ENCODE data around the gene TP53I3.
"Not testable (repeated sequence)": the region's sequence is repeated elsewhere in the genome, so short reads cannot be mapped to it uniquely, and the experiment has no call there.

The TP53I3 gene, protein sequence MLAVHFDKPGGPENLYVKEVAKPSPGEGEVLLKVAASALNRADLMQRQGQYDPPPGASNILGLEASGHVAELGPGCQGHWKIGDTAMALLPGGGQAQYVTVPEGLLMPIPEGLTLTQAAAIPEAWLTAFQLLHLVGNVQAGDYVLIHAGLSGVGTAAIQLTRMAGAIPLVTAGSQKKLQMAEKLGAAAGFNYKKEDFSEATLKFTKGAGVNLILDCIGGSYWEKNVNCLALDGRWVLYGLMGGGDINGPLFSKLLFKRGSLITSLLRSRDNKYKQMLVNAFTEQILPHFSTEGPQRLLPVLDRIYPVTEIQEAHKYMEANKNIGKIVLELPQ

DNA sequence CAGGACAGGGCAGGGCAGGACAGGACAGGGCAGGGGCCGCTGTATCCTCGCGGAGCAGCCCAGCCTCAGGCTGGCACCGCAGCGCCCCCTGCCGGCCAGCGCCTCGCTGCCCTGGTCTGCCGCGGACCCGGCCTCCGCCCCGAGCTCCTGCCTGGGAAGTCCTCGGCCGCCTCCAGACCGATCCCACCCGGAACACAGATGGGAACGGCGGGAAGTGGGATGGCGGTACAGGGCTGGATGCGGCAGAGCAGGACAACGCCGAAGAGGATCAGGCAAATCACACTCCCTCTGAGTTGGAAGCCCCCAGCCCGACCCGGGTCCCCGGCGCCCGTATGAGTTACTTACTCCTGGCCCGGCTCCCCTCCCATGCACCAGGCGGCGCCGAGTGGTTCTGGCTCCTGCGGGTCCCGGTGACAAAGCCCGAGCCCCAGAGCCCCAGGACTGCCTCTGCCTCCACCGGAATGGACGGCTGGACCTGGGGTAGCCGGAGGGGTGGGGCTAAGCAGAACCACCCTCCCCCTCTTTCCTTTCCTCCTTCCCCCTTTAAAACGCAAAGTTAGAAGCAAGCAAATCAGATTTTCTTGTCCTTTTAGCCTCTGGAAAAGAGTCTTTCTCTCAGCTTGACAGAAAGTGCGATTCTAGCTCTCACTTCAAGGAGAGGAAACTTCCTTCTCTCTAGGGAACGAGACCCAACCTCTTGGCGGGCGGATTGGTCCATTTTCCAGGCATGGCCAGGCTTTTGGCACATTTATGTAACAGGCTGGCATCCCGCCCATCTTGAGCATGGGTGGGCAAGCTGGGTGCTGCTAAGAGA lies at the start of gene TP53I3:
Gene TP53I3 (minus strand): TSS at position 449 of the 814 bp plus-strand sequence. CDS start 508 bp downstream, outside the sequence.
- peak; percentile 77 to 84 for DNase-seq (ENCODE audit: low read depth in 2 of 2)

DNA sequence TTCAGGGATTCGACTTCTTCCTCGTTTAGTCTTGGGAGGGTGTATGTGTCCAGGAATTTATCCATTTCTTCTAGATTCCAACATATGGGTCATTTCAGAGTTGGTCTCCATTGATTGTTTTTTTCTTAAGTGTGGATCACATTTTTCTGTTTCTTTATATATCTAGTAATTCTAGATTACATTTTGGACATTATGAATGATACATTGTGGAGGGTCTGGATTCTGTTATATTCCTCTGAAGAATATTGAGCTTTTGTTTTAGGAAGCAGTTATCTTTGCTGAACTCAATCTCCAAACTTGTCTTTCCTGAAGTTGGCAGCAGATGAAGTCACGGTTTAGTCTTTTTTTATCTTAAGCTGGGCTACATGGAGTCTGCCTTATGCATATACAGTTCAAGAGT lies 47.9 kb upstream of the TP53I3 start:
- no peak for DNase-seq (ENCODE audit: low read depth in 2 of 2)

DNA sequence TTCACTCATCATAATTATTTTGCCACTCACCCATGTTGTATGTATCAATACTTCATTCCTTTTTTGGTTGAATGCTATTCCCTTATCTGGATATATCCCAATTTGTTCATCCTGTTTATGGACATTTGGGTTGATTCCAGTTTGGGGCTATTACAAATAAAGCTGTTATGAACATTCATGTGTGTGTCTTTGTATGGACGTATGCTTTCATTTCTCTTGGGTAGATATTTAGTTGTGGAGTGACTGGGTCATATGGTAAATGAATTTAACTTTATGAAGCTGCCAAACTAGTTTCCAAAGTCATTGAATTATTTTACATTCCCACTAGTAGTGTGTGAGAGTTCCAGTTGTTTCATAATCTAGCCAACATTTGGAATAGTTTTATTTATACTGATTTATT lies 41.3 kb upstream of the TP53I3 start:
- DNase-seq (ENCODE audit: low read depth in 2 of 2), result no peak

DNA sequence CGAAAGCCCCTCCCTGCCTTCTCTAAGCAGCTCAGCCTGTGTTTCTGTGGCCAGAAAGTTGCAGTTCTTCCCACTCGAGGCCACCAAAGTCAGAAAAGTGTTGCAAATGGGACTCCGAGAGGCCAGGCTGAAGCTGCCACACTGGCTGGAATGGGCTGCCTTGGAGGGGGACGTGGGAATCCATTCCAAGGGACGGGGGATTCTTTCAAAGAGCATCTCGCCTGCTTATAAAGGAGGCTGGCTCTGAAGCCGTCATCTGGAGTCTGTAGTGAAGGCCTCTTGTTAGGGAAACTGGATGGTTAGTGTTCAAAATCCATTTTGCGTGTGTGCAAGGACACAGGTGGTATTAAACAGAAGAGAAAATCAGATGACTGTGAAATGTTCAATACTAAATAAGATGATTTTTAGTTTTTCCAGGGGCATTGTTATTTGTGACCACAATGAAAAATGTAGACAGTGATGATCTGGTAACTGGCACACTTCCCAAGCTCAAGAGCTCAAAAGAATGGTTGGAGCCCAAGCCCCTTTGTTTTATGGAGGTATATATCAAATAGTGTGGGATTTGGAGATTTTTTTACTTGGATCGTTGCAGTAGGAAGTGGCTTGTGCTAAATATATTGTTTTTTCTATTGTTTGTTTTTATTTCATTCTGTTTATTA lies 39.4 kb upstream of the TP53I3 start:
- peak in 1 of 2 donors; percentile 10 for DNase-seq (ENCODE audit: low read depth in 2 of 2)

DNA sequence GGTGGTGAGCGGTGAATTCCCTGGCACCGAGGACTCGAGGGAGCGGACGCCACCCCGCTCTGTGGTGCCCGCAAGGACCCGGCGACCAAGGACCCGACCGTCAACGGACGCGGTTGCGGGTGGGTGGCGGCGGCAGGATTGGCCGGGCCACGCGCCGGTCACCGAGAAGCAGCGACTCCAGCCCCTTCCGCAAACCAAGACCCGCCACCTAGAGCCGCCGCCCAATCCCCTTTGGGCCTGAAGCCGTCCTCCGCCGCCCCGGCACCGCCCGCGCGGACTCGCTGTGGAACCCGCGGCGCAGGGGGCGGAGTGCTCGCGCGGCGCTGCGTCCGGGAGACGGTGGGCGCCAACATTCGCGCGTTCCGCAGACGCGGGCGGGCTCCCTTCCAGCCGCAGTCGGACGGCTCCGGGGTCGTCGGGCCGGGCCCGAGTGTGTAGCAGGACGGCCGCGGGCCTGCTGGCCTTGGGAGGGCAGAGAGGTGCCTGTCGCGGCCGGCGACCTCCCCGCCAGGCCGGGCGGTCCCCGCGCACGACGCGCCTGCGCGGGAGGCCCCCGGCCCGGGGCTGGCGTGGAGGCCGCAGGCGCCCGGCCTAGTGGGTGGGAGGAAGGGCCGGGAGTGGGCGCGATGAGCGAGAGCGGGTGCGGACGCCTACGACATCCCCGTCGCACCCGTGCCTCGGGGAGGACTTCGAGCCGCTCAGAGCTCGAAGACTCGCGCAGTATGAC lies 38.7 kb upstream of the TP53I3 start, which contains the start of the genes FAM228B and PFN4:
Gene FAM228B (plus strand): TSS at position 275 of the 727 bp plus-strand sequence. CDS start 893 bp downstream, outside the sequence.
Gene PFN4 (minus strand): TSS at position 140 of the 727 bp plus-strand sequence. CDS start 799 bp downstream, outside the sequence.
- peak; percentile 26 to 55 for DNase-seq (ENCODE audit: low read depth in 2 of 2)

DNA sequence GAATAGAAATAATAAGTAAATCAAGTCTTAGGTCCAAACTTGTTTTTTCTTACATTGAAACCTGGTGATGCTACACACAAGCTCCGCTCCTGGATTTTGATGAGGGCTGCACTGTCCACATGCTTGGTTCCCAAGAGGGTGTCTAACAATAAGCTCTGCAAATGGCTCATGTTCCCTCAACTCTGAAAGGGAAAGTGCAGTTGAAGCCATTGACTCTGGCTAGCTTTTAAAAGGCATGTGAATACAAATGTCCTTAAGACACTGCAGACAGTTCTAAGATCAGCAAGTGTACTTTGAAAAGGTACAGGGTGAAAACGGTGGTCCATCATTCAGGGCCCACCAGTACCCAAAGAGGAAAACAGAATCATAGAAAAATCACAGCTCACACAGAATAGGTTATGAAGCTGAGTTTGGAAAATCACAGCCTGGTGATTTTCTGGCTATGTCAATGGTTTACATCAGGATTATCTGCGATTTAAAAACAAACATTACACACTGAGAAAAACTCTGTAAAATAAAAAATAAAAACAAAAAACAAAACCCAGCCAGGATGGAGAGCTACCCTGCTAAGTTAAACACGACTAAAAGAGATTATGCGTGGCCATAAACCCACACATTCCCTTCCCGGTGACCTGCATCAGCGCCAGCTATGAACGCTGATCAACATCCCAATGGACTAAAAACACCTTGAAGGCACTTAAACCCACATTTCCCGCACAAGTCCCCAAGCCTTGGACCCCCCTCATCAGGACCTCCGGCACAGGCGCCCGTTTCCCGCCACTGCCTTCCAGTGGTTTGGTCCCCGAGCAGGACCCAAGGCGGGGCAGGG lies 37.9 kb upstream of the TP53I3 start:
- DNase-seq (ENCODE audit: low read depth in 2 of 2), result no peak

DNA sequence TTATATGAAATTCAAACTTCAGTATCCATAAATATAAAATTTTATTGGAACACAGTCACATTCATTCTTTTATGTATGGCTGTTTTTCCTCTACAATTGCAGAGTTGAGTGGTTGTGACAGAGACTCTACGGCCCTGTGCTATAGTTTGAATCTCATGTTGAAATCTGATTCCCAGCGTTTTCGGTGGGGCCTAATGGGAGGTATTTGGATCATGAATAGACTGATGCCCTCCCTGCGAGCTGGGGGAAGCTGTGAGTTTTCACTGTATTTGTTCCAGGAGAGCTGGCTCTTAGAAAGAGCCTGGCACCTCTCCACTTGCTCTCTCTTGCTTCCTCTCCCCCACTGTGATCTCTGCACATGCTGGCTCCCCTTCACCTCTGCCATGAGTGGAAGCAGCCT lies 36.8 kb upstream of the TP53I3 start:
- no peak for DNase-seq (ENCODE audit: low read depth in 2 of 2)

DNA sequence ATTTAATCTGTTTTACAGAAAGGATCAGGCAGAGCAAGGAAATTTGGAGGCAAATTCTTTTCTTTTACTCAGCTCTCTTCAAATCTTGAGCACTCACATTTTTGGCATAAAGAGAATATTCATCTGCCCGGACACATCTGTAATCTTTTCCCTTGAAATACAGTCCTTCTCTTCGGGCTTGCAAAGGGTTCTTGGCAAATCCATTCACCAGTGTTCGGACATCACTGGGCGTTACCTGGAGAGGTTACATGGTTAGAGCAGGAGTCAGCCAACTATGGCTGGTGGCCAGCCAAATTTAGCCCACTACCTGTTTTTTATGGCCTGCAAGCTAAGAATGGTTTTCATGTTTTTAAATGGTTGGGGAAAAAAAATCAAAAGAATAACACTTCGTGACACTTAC lies 36.4 kb upstream of the TP53I3 start:
- DNase-seq (ENCODE audit: low read depth in 2 of 2), result no peak

DNA sequence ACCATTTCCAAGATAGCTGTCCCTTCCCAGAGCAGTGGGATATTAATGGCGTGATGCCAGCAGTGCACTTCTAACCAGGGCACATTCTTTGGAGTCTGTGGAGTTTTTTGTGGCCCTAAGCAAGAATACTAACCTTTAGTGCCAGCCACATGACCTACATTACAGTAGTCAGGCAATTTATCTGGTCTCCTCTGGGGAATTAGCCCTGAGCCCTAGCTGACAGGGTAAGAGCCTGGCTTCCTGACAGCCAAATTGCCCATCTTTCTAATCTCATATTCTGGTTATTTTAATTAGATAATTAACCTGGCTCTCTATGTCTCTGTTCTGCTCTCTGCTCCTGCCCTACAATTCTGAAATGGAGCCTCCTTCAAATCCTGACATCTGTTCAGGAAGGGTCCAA lies 33.3 kb upstream of the TP53I3 start:
- no peak for DNase-seq (ENCODE audit: low read depth in 2 of 2)

DNA sequence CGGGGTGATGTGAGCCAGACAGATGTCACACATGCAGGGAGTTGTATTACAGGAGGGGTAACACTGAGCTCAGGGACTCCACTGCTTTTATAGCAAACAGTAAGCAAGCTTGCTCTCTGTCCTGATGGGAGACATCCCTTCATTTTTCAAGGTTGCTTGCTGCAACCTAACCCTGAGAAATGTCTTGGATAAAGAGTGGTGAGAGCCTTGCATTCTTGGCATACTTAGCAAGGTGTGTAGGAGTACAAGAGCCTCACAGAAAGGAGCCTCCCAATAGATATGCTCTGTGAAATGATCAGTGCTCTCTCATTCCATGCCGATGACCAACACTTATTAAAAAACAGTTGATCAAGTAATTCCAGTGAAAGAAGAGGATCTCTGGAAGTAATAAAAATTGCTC lies 30.4 kb upstream of the TP53I3 start:
- DNase-seq (ENCODE audit: low read depth in 2 of 2), result no peak

DNA sequence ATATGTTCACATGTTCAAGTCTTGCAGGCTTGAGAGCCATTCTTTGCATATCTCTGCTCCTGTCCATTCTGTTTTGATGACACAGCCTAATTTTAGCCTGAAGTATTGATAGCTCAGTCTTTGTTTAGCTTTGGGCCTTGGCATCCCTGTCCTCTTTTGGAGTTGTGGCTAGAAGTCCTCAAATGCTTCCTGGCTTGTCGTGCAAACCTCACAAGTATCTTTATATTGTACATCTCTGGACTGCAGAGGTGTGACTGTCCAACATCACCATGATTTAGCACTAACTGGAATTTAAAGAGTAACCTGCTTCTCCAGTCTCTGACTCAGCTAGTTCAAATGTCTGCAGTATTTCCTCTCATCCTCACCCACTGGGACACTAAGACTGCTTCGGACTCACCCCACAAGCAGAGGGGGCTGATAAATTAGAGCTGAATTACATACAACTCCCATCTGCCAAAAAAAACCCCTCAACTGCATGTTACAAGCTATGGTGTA lies 26.8 kb upstream of the TP53I3 start:
- DNase-seq (ENCODE audit: low read depth in 2 of 2), result no peak

DNA sequence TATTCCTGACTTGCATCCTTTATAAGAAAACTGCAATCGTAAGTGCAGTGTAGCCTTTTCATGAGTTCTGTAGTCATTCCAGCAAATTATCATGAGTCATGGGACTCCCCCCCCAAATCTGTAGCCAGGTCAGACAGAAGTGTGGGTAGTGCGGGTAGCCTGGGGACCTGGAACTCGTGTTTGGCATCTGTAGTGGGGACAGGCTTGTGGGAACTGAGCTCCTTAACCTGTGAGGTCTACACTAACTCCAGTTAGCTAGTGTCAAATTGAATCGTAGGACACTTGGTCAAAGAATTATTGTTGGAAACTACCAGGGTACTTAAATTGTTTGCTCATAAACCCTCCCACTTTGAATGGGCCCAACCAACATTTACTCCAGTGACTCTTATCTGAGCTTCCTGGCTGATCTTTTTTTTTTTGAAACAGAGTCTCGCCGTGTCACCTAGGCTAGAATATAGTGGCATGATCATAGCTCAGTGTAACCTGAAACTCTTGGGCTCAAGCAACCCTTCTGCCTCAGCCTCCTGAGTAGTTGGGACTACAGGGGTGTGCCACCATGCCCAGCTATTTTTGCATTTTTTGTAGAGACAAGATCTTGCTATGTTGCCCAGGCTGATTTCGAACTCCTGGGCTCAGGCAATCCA lies 26.1 kb upstream of the TP53I3 start:
- no peak for DNase-seq (ENCODE audit: low read depth in 2 of 2)

DNA sequence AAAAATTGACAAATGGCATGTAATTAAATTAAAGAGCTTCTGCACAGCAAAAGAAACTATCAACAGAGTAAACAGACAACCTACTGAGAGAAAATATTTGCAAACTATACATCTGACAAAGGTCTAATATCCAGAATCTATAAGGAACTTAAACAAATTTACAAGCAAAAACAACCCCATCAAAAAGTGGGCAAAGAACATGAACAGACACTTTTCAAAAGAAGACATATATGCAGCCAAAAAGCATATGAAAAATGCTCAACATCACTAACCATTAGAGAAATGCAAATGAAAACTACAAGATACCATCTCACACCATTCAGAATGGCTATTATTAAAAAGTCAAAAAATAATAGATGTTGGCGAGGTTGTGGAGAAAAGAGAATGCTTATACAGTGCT lies 24.8 kb upstream of the TP53I3 start:
- not testable (repeated sequence) for DNase-seq (ENCODE audit: low read depth in 2 of 2)

DNA sequence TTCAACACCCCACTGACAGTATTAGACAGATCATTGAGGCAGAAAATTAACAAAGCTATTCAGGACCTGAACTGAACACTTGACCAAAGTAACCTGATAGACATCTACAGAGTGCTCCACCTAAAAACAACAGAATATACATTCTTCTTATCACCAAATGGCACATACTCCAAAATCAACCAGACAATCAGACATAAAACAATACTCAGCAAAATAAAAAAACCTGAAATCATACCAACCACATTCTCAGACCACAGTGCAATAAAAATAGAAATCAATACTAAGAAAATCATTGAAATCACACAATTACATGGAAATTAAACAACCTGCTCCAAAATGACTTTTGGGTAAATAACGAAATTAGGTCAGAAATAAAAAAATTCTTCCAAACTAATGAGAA lies 22.7 kb upstream of the TP53I3 start:
- DNase-seq (ENCODE audit: low read depth in 2 of 2), result no peak

DNA sequence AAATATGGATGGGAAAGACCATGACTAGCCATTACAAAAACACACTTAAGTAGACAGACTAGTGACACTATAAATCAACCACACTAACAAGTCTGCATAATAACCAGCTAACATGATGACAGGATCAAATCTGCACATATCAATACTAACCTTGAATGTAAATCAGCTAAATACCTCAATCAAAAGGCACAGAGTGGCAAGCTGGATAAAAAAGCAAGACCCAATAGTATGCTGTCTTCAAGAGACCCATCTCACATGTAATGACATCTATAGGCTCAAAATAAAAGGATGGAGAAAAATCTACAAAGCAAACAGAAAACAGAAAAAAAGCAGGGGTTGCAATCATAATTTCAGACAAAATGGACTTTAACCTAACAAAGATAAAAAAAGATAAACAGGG lies 22.2 kb upstream of the TP53I3 start:
- DNase-seq (ENCODE audit: low read depth in 2 of 2), result no peak

DNA sequence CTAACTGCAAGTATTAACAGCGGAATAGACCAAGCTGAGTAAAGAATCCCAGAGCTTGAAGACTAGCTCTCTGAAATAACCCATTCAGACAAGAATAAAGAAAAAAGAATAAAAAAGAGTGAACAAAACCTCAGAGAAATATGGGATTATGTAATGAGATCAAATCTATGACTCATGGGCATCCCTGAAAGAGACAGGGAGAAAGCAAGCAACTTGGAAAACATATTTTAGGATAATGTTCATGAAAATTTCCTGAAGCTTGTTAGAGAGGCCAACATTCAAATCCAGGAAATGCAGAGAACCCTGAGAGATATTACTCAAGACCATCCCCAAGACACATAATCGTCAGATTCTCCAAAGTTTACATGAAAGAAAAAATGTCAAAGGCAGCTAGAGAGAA lies 21.2 kb upstream of the TP53I3 start:
- no peak for DNase-seq (ENCODE audit: low read depth in 2 of 2)

DNA sequence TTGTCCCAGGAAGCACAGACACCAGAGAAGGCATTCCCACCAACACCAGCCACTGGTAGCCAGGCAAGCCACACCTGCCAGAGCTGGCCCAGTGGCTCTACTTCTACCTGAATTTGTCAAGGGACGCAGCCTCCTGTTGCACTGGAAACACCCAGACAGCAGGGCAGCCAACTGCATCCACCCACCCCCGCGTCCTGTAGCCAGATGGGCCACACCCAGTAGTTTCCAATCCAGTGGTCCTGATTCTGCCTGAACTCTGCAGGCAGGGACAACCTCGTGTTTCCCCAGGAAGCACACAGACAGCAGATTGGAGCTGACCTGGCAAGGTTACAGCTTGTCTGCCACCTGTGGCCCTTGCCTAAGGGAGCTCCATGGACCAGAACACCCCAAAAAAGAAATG lies 20.3 kb upstream of the TP53I3 start:
- no peak for DNase-seq (ENCODE audit: low read depth in 2 of 2)

DNA sequence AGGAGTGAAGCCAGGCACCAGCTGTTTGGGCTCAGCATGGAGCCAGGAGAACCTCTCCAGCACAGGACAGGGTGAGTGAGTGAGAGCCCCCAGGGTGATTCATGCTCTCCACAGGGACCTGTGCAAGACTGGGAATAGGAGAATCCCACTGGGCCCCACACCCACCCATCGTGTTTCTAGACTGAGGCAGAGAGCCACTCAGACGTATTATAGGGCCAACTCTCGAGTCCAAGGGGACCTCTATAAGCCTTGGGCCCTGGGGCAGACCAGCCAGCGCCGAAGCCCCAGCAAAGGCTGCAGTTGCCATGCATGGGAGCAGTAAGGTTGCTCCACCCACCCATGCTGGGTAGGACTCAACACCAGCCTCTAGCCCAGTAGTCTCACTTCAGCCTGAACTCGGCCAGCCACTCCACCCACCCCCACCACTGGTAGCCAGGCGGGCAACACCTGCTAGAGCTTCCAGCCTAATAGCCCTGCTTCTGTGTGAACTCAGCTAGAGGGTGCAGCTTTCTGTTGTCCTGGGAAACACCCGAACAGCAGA lies 19.5 kb upstream of the TP53I3 start:
- DNase-seq (ENCODE audit: low read depth in 2 of 2), result no peak

DNA sequence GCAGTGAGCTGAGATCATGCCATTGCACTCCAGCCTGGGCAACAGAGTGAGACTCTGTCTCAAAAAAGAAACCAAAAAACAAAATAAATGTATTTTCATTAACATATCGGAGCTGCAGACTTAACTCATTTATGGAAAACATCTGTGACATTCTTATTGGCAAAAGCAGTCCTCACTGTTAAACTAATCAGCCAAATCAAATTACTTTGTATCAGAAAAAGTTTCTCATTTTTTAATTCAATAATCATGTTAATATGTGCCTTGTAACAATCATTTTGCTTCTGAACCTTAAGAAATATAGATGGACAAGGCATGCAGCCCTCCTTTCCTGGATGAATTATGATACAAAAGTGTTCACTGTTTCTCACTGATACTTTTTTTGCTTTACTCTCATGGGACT lies 18.0 kb upstream of the TP53I3 start:
- DNase-seq (ENCODE audit: low read depth in 2 of 2), result no peak

DNA sequence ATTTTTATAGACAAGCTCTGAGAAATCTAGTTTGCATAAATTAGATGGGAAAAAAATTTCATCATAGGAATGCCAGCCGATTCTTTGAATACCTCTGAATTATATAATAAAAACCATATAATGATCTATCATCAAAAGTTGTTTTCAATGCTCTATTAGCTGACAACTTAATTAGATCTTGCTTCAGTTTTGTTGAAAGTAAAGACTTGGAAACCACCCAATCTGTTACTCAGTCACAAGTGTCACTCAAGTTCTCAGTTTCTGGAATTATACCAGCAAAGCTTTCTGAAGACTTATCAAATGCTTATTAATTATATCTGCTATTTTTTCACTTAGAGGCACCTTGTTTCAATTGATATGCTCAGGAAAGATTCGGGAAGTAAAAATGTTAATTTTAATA lies 17.4 kb upstream of the TP53I3 start:
- DNase-seq (ENCODE audit: low read depth in 2 of 2), result no peak
